Sigmoid colon (tissue), 4 donors: ENCODE measurements around the gene NR2C1.

ENCODE experiments used
- CTCF ChIP-seq, 4 experiments: fragments of 450-650 bp in 3 of 4; fragments of 200-600 bp in 1 of 4; IDR thresholded peaks; one replicate each; pipeline ENCODE4 v1.5.1; 2016 to 2019; ENCODE audit warnings: antibody characterized with exemption in 4 of 4, mild to moderate bottlenecking in 3 of 4, moderate library complexity in 2 of 4
- EP300 ChIP-seq, 4 donors: sonication (generic); formaldehyde crosslinking; IDR thresholded peaks; one replicate each; pipeline ENCODE4 v1.6.1; 2017; ENCODE audit warnings: antibody characterized with exemption in 4 of 4
- POLR2A ChIP-seq, 2 donors: fragments of 450-650 bp; IDR thresholded peaks; one replicate each; pipeline ENCODE4 v1.6.1; 2016; ENCODE audit warnings: antibody characterized with exemption in 2 of 2, mild to moderate bottlenecking in 2 of 2, moderate library complexity in 2 of 2
- POLR2AphosphoS5 ChIP-seq, 4 donors: sonication (generic); formaldehyde crosslinking; IDR thresholded peaks; one replicate each; pipeline ENCODE4 v1.6.1; 2017; ENCODE audit warnings: antibody characterized with exemption in 4 of 4

DNA sequence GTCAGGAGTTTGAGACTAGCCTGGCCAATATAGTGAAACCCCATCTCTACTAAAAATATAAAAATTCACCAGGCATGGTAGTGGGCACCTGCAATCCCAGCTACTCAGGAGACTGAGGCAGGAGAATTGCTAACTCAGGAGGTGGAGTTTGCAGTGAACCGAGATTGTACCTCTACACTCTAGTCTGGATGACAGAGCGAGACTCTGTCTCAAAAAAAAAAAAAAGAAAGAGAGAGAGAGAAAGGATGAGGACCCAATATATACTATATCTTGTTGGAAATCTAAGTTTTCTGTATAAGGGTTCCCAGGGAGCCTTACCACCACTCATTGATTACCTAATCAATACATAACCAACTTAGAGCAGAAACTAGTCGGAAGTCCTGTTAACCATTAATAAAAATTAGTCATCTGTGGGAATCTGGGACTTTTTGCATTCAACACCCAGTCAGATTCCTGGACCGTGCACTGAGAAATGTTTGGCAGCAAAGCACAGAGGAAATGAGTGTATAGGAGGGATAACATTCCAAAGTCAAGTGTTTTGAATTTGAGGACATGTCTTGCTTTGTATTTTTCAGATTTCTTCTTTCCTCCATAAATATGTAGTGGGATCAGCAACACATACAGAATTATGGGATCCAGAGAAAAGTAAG is 44.8 kb upstream of the NR2C1 start:
- TF ChIP-seq CTCF (IDR thresholded peaks at IDR 0.05) (no peak), POLR2A (IDR thresholded peaks at IDR 0.05) (no peak), POLR2AphosphoS5 (IDR thresholded peaks at IDR 0.05) (no peak), EP300 (IDR thresholded peaks at IDR 0.05) (no peak)
